ENCODE measurements around the gene KCTD5. TPM values are rescaled to one million over a fixed set of nuclear protein-coding genes. Genes with fewer than 3 reads are reported as not detected.

Gene KCTD5
- polyA plus RNA-seq, 1 donor = 24.4 TPM

DNA sequence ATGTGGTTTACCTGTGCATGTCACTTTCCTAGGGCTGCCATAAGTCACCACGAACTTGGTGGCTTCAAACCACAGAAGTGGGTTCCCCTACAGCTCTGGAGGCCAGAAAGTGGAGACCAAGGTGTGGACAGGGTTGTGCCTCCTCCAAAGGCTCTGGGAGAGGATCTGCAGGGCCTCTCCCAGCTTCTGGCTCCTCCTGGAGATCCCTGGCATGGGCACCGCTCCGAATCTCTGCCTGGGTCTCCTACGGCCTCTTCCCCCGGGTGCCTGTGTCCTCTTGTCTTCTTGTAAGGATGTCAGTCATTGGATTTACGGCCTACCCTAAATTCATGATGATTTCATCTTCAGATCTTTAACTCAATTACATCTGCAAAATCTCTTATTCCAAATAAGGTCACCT is 67.6 kb downstream of the KCTD5 start:
- no peak for DNase-seq (ENCODE audit: low read depth)

DNA sequence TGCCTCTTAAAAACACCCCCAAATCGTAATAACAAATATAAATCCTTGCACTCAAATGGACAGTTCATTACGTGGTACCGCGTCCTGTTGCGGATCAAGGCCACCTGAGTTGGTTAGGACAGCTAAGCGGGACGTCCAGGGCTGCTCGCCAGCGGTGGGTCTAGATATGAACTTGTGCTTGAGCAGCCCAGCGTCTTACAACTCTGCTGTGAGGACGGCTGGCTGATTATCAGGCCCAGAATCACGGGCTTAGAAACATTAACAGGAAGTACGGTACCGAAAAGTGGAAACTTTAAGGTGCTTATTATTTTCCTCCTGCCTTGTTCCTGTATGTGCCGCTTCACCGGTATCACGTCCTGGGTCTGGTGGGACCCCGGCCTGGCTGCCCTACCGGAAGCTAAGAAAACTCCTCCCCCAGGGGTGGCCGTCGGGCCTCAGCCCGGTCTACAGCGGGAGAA is 69.3 kb downstream of the KCTD5 start:
- no peak for DNase-seq (ENCODE audit: low read depth)

DNA sequence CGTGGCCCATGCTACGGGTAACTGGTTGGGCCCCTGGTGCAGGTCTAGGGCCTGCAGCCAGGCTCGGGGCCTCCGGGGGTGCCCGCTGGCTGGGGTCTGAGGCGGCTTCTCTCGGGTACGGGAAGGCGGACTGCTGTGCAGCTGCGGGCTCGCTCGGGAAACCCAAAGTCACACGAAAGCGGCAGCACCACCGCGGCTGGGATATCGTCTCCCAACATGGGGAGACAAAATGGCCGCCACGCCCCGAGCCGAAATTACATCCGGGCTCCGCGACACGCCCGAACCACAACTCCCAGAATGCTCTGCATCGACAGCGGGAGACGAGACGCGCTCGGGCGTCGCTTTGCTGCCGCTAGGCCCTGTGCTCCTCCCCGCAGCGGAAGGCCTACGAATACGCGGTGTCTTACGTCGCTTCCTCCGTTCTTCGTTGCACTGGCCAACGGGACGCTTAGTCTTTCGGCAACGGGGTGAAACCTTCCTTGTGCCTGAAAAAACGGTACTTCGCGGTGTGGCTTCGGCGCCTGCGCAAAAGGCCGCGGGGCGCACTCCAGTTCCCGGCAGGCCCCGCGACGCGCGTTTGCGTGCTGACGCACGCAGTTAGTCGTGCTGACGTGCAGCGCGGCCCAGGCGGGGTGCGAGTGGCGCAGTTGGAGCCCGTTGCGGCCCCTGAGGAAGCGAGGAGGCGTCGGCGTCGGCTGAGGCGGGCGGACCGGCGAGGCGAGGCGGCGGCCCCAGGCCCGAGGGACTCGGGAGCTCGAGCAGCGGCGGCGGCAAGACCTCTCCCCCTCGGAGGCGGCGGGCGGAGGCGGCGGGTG is 69.9 kb downstream of the KCTD5 start, which contains the start of gene SRRM2:
Gene SRRM2, plus strand, starts transcription at position 604 of the 815 bp plus-strand sequence. CDS start 3,727 bp downstream, outside the sequence.
- peak; percentile 92 for DNase-seq (ENCODE audit: low read depth)

DNA sequence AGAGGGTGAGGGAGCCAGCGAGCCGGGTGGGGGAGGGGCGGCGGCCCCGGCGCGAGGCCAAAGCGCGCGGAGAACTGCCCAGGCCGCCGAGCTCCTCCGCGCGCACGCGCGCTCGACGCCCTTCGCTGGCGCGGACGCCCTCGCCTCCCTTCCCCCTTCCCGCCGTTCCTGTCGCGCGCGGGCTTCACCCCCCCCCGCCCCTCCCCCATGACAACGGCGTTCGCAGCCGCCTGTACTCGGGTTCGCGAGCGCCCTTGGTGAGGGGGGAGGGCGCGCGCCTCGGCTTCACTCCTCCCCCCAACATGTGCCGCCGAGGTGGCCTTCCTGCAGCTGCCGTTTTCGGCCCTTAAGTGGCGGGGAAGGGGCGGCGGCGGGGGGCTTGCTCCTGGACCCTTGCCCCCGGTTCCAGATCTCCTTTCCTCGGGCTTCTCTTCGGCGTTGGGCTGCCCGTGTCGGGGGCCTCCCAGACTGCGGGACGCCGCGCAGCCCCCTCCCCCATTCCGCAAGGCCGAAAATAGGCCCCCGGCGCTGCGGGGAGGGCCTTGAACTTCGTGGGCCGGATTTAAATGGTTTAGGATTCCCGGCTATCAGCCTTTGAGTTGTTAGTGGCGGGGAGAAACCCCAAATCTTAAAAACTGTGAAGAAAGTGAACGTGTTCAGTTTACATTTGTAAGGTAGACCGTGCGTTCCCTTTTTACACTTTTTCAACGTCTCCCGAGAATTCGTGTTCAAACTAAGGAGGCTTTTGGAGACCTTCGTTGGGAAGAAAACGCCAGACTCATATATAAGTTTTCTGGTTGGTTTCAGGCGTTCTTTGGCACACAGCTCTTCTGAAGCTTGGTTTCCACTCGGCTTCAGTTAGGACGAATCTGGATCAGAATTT is 70.8 kb downstream of the KCTD5 start:
- peak; percentile 62 for DNase-seq (ENCODE audit: low read depth)

DNA sequence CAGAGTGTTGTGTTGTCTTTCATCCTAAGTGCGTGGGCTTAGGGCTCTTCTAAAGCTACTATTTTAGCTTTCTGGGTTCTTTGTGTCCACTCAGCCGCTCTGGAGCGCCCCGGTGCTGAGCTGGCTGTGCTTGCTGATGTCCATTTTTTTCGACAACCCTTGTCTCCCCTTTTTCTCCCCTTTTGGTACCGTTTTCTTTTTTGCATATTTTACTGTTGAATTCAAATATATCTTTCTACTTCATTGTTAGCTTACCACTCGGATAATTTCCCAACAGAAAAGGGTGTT is 71.4 kb downstream of the KCTD5 start:
- DNase-seq (ENCODE audit: low read depth) = no peak

DNA sequence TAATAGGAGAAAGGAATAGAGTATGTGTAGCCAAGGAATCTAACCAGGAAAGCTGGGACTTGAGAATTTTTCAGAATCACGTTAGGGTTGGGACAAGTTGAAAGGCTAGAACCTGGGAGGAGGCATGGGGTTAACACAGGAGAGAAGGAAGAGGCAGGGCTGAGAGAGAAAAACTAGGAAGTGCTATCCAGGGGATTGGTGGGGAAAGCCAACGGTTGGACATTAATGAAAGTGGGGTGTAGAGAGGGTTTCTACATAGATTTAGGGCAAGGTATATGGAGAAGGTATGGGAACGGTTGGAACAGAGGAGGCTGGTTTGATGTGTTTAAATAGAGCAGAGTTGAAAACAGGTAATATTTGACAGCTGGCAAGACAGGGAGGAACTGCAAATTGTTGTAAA is 72.8 kb downstream of the KCTD5 start:
- no peak for DNase-seq (ENCODE audit: low read depth)

DNA sequence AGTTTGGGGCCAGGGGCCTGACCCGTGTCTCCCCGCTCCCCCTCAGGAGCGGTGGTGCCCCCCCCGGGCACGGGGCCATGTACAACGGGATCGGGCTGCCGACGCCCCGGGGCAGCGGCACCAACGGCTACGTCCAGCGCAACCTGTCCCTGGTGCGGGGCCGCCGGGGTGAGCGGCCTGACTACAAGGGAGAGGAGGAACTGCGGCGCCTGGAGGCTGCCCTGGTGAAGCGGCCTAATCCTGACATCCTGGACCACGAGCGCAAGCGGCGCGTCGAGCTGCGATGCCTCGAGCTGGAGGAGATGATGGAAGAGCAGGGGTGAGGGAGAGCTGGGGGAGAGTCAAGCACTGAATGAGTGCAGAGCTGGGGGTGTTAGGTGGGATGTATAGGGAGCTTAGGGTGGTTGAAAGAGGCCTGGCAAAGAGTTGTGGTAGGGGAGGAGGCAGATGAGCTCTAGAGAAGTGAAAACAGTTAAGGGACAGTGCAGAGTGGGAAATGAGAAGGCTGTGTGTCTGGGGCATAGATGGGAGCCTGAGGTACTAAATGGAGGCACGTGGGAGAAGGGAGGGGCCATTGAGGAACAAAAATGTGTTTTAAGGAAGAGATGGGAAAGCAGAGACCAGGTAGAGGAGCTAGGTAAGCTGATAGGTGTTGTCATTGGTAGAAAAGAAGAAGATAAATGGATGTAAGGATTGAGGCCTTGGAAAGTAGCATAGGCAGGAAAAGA is 74.1 kb downstream of the KCTD5 start:
- DNase-seq (ENCODE audit: low read depth) = no peak

DNA sequence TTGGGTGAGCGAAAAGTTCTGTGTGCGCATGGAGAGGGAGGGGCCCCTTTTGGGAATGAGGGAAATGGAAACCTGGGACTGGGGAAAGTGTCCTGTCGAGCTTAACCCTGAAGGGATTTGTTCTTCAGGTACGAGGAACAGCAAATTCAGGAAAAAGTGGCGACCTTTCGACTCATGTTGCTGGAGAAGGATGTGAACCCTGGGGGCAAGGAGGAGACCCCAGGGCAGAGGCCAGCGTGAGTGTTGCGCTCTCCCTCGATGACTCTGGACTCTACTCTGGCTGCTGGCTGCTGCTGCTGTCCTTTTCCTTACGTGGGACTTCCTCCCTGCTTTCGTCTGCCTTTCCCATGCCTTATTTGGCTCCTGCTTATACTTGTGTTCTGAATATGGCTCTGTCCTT is 75.0 kb downstream of the KCTD5 start:
- DNase-seq (ENCODE audit: low read depth) = no peak

Other genes starting within 250 kb of the KCTD5 start
- 4.4 TPM for gene TEDC2, start 222.4 kb upstream of the KCTD5 start, polyA plus RNA-seq (ENCODE audit: insufficient read length)
- gene NTN3, start 211.2 kb upstream of the KCTD5 start, polyA plus RNA-seq (ENCODE audit: insufficient read length) = 3.6 TPM
- 25.1 TPM for gene TBC1D24, start 207.4 kb upstream of the KCTD5 start, polyA plus RNA-seq (ENCODE audit: insufficient read length)
- 112 TPM for gene ATP6V0C, start 168.6 kb upstream of the KCTD5 start, polyA plus RNA-seq (ENCODE audit: insufficient read length)
- gene AMDHD2, start 162.2 kb upstream of the KCTD5 start, polyA plus RNA-seq (ENCODE audit: insufficient read length) = 9.7 TPM
- gene CEMP1, start 151.1 kb upstream of the KCTD5 start, polyA plus RNA-seq (ENCODE audit: insufficient read length) = 2.0 TPM
- gene PDPK1, start 144.5 kb upstream of the KCTD5 start, polyA plus RNA-seq (ENCODE audit: insufficient read length) = 30.2 TPM
- 1.4 TPM for gene PRSS27, start 37.7 kb downstream of the KCTD5 start, polyA plus RNA-seq (ENCODE audit: insufficient read length)
- gene SRRM2, start 70.1 kb downstream of the KCTD5 start, polyA plus RNA-seq (ENCODE audit: insufficient read length) = 485 TPM
- 158 TPM for gene ELOB, start 94.8 kb downstream of the KCTD5 start, polyA plus RNA-seq (ENCODE audit: insufficient read length)
- gene PRSS33, start 105.0 kb downstream of the KCTD5 start, polyA plus RNA-seq (ENCODE audit: insufficient read length) = not detected
- gene PRSS41, start 115.9 kb downstream of the KCTD5 start, polyA plus RNA-seq (ENCODE audit: insufficient read length) = not detected
- gene PRSS21, start 134.7 kb downstream of the KCTD5 start, polyA plus RNA-seq (ENCODE audit: insufficient read length) = 0.28 TPM
- 0.39 TPM for gene ZG16B, start 147.8 kb downstream of the KCTD5 start, polyA plus RNA-seq (ENCODE audit: insufficient read length)
- not detected for gene PRSS22, start 175.6 kb downstream of the KCTD5 start, polyA plus RNA-seq (ENCODE audit: insufficient read length)
- gene FLYWCH2, start 200.7 kb downstream of the KCTD5 start, polyA plus RNA-seq (ENCODE audit: insufficient read length) = 14.1 TPM
- gene FLYWCH1, start 229.4 kb downstream of the KCTD5 start, polyA plus RNA-seq (ENCODE audit: insufficient read length) = 24.9 TPM